Measurements from ENCODE around the gene CHD1. TPM values are rescaled to one million over a fixed set of nuclear protein-coding genes. Genes with fewer than 3 reads are reported as not detected.

CHD1 gene
- total RNA-seq, 1 experiment from 2014 or later = 36.5 TPM

DNA sequence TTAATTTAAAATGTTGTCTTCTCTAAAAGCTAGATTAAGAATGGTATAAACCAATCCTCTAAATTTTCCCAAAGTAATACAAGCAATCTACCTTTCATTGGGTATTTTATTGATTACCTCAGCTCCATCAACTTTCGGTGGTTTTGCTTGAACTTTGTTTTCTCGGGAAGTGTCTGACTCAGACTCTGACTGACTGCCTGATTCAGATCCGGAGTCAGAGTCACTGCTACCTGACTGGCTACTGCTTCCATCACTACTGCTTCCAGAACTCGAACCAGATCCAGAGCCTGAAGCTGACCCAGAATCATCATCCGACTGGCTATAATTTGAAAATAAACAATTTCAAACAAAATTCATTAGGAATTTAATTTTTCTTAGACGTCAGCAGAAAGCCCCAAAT, 24.0 kb downstream of the CHD1 start:
- no peaks in the 10 kb centered on the region for H3K27me3 ChIP-seq (ENCODE audit: control insufficient read depth, insufficient read depth, low read length)
- ATAC-seq (no peak), DNase-seq (ENCODE audit: low read depth, low spot score) (no peak)
- CTCF ChIA-PET = interaction anchor here (0.6 kb wide), 1 partner anchor 157 kb away, joined by 3 read pairs; no protein-coding TSS in a partner anchor
- no peak overlapping the region for H3K27ac ChIP-seq (ENCODE audit: low read length)
- intact Hi-C loops (cut with micrococcal nuclease; ENCODE audit: unreplicated experiment) = no loop called here
- no peak for TF ChIP-seq TCF7L2 (IDR thresholded peaks at IDR 0.05; ENCODE audit: low read depth, low read length)
- TF ChIP-seq, protein P1, sequence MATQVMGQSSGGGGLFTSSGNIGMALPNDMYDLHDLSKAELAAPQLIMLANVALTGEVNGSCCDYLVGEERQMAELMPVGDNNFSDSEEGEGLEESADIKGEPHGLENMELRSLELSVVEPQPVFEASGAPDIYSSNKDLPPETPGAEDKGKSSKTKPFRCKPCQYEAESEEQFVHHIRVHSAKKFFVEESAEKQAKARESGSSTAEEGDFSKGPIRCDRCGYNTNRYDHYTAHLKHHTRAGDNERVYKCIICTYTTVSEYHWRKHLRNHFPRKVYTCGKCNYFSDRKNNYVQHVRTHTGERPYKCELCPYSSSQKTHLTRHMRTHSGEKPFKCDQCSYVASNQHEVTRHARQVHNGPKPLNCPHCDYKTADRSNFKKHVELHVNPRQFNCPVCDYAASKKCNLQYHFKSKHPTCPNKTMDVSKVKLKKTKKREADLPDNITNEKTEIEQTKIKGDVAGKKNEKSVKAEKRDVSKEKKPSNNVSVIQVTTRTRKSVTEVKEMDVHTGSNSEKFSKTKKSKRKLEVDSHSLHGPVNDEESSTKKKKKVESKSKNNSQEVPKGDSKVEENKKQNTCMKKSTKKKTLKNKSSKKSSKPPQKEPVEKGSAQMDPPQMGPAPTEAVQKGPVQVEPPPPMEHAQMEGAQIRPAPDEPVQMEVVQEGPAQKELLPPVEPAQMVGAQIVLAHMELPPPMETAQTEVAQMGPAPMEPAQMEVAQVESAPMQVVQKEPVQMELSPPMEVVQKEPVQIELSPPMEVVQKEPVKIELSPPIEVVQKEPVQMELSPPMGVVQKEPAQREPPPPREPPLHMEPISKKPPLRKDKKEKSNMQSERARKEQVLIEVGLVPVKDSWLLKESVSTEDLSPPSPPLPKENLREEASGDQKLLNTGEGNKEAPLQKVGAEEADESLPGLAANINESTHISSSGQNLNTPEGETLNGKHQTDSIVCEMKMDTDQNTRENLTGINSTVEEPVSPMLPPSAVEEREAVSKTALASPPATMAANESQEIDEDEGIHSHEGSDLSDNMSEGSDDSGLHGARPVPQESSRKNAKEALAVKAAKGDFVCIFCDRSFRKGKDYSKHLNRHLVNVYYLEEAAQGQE (IDR thresholded peaks at IDR 0.05; ENCODE audit: insufficient read depth in 1 of 2, low read depth in 2 of 2, low read length in 1 of 2) = no peak
- TF ChIP-seq, protein P2, sequence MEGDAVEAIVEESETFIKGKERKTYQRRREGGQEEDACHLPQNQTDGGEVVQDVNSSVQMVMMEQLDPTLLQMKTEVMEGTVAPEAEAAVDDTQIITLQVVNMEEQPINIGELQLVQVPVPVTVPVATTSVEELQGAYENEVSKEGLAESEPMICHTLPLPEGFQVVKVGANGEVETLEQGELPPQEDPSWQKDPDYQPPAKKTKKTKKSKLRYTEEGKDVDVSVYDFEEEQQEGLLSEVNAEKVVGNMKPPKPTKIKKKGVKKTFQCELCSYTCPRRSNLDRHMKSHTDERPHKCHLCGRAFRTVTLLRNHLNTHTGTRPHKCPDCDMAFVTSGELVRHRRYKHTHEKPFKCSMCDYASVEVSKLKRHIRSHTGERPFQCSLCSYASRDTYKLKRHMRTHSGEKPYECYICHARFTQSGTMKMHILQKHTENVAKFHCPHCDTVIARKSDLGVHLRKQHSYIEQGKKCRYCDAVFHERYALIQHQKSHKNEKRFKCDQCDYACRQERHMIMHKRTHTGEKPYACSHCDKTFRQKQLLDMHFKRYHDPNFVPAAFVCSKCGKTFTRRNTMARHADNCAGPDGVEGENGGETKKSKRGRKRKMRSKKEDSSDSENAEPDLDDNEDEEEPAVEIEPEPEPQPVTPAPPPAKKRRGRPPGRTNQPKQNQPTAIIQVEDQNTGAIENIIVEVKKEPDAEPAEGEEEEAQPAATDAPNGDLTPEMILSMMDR (IDR thresholded peaks at IDR 0.05) = no peak
- no peak for TF ChIP-seq SIN3A (IDR thresholded peaks at IDR 0.05; ENCODE audit: borderline replicate concordance, insufficient read depth, low read depth, low read length)
- TF ChIP-seq POLR2AphosphoS5 (IDR thresholded peaks at IDR 0.05; ENCODE audit: low read depth, low read length) = no peak
- H3K36me3 ChIP-seq (ENCODE audit: control insufficient read depth, insufficient read depth, low read length) = peaks cover 45% of the 10 kb centered on the region
- BruUV-seq (replicated peaks) = no TSS peak
- H3K4me1 ChIP-seq (ENCODE audit: control insufficient read depth, insufficient read depth, low read length) = peaks cover 9% of the 10 kb centered on the region
- POLR2A ChIA-PET = no interaction called here
- H3K9me3 ChIP-seq (ENCODE audit: control insufficient read depth, insufficient read depth, low read depth, low read length) = no peaks in the 10 kb centered on the region
- H3K4me3 ChIP-seq (ENCODE audit: low read depth in 2 of 2, low read length in 2 of 2) = no peak overlapping the region
- in situ Hi-C loops (cut with HindIII; ENCODE audit: low pct_unique_long_range_greater_than_20kb, low sequenced_read_pairs) = no loop called here

DNA sequence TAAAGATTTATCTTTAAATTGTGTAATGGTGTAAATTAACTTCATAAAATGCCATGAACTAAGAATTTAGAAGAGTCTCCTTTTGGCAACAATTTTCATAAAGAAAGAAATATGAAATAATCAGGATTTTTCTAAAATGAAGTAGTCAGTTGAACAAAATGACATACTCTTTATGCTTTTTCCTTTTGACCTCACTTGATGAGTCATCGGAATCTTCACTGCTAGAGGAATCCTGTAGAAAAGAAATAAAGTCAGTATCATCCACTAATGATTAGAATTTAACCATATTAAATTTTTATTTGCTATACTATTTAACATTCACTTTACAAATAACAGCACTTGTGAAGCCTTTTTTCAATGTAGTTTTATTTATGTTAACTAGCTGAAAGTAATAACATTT, 26.1 kb downstream of the CHD1 start:
- CTCF ChIA-PET = no interaction called here
- in situ Hi-C loops (cut with HindIII; ENCODE audit: low pct_unique_long_range_greater_than_20kb, low sequenced_read_pairs) = no loop called here
- intact Hi-C loops (cut with micrococcal nuclease; ENCODE audit: unreplicated experiment) = no loop called here

More for the DNA sequence above, 26.1 kb downstream of the CHD1 start:
- Histone ChIP-seq H3K9me3 (ENCODE audit: control insufficient read depth, insufficient read depth, low read depth, low read length) (no peaks in the 10 kb centered on the region), H3K4me1 (ENCODE audit: control insufficient read depth, insufficient read depth, low read length) (peaks cover 9% of the 10 kb centered on the region), H3K36me3 (ENCODE audit: control insufficient read depth, insufficient read depth, low read length) (peaks cover 64% of the 10 kb centered on the region), H3K4me3 (ENCODE audit: low read depth in 2 of 2, low read length in 2 of 2) (no peak overlapping the region), H3K27me3 (ENCODE audit: control insufficient read depth, insufficient read depth, low read length) (no peaks in the 10 kb centered on the region), H3K27ac (ENCODE audit: low read length) (no peak overlapping the region)
- ATAC-seq = no peak
- no TSS peak for BruUV-seq (replicated peaks)
- POLR2A ChIA-PET = no interaction called here
- no peak for DNase-seq (ENCODE audit: low read depth, low spot score)
- TF ChIP-seq POLR2AphosphoS5 (IDR thresholded peaks at IDR 0.05; ENCODE audit: low read depth, low read length) (no peak), SIN3A (IDR thresholded peaks at IDR 0.05; ENCODE audit: borderline replicate concordance, insufficient read depth, low read depth, low read length) (no peak), TCF7L2 (IDR thresholded peaks at IDR 0.05; ENCODE audit: low read depth, low read length) (no peak)
- TF ChIP-seq, protein P1 (IDR thresholded peaks at IDR 0.05; ENCODE audit: insufficient read depth in 1 of 2, low read depth in 2 of 2, low read length in 1 of 2) = no peak
- TF ChIP-seq, protein P2 (IDR thresholded peaks at IDR 0.05) = no peak

All from Panc1 (cell line).